IPS-15b (cell line): ENCODE data around the gene DUS2.

Source experiments
- H3K27me3 ChIP-seq: one replicate; pipeline ENCODE4 v1.6.1; 2013; ENCODE audit warnings: low read length; ENCODE audit not compliant: control insufficient read depth, insufficient read depth
- H3K36me3 ChIP-seq: one replicate; pipeline ENCODE4 v1.6.1; 2013; ENCODE audit warnings: low read length; ENCODE audit not compliant: control insufficient read depth, insufficient read depth
- H3K4me1 ChIP-seq: one replicate; pipeline ENCODE4 v1.6.1; 2013; ENCODE audit warnings: mild to moderate bottlenecking, low read length; ENCODE audit not compliant: control insufficient read depth, insufficient read depth
- H3K4me3 ChIP-seq: one replicate; pipeline ENCODE4 v1.5.1; 2013; ENCODE audit warnings: low read depth, low read length
- H3K9ac ChIP-seq: one replicate; pipeline ENCODE4 v1.6.1; 2013; ENCODE audit warnings: low read depth, mild to moderate bottlenecking, low read length
- H3K9me3 ChIP-seq: one replicate; pipeline ENCODE4 v1.6.1; 2013; ENCODE audit warnings: mild to moderate bottlenecking, low read length; ENCODE audit not compliant: control insufficient read depth, insufficient read depth

Gene DUS2

DNA sequence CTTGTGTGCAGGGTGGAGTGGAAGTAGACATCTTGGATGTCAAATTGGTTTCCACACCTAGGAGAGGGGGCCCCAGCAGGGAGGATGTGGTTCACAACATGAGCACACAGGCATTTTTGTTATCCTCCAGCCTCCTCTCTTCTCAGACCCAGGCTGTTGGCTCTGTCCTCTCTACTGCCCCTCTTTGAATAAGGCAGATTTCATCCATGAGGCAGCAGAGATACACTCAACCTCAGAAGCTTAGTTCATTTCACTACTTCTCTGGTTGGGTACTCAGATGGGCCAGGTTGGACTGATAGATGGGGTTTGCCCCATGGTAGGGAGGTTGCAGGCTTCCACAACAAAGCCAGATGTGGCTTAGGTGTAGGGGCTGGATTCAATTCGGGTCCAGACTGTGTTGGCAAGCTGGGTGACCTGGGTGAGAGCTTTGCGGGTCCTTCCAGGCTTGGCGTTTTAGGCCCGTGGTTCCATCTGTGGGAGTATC lies 39.9 kb downstream of the DUS2 start:
- no peaks in the 10 kb centered on the region for H3K27me3 ChIP-seq
- H3K4me1 ChIP-seq = no peaks in the 10 kb centered on the region
- peaks cover 3% of the 10 kb centered on the region for H3K36me3 ChIP-seq
- H3K9ac ChIP-seq = no peak overlapping the region
- H3K4me3 ChIP-seq = no peak overlapping the region
- H3K9me3 ChIP-seq = no peaks in the 10 kb centered on the region

DNA sequence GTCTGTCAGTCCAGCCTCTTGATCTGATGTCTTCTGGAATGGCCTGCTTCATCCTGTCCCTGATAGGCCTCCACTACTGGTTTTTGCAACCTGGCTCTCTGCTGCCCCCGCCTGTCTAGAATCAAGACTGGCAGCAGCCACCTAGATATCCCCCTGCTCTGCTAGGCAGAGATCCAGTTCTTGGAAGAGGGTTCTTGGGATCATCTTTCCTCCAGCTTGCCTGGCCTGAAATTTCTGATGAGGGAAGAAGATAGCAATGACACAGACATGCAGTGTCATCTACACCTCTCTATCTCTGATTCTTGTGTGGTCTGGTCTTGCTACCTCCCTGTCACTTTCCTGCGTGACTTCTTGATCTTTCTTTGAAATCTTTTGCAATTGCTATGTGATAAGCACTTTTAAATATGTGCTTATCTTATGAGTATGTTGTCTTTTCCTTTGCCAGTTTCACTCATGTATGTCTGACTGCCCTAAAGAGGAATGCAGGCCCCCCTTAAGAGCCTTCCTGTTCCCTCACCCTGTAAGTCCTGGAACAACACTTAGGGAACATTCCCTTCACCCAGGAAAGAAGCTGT lies 41.8 kb downstream of the DUS2 start:
- H3K27me3 ChIP-seq = no peaks in the 10 kb centered on the region
- H3K4me1 ChIP-seq = no peaks in the 10 kb centered on the region
- no peaks in the 10 kb centered on the region for H3K9me3 ChIP-seq
- H3K36me3 ChIP-seq = peaks cover 4% of the 10 kb centered on the region
- no peak overlapping the region for H3K9ac ChIP-seq
- H3K4me3 ChIP-seq = no peak overlapping the region

DNA sequence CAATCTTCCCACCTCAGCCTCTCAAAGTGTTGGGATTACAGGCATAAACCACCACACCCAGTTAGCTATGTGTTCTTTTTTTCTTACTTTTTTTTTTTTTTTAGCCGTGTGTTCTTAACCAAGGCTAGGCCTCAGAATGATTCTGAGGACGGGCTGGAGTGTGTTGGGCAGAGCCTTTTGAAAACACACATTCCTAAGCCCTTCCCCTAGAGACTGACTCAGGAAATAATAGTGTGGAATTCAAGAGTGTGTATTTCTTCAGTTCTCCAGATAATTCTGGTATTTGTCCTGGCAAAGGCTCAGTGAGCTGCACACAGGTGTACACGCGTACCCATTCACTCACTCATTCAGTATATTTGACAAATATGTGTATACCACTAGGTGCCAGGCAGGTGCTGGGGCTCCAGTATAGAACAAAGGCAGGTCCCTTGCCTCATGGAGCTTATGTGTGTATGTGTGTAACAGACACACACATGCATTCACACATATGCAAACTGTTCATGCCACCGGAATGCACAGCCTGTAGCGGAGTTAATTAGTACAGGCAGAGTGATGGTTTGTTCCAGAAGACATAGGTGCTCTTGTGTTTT lies 42.7 kb downstream of the DUS2 start:
- H3K9me3 ChIP-seq = no peaks in the 10 kb centered on the region
- no peaks in the 10 kb centered on the region for H3K4me1 ChIP-seq
- no peak overlapping the region for H3K4me3 ChIP-seq
- H3K27me3 ChIP-seq = no peaks in the 10 kb centered on the region
- H3K9ac ChIP-seq = no peak overlapping the region
- H3K36me3 ChIP-seq = peaks cover 11% of the 10 kb centered on the region

DNA sequence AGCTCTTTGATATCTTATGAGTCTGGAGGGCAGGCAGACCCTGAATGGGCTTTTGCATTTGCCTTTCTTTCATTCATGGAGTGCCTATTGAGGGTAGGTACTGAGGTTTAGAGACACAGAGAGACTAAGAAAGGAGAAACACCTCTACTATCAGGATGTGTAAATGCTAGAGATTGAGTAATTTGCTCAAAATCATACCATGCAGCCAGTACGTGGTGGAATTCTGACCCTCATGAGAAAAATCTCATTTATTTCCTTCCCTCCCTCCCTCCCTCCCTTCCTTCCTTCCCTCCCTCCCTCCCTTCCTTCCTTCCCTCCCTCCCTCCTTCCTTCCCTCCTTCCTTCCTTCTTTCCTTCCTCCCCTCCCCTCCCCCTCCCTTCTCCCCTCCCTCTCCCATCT lies 43.7 kb downstream of the DUS2 start:
- Histone ChIP-seq H3K36me3 (peaks cover 16% of the 10 kb centered on the region), H3K4me1 (no peaks in the 10 kb centered on the region), H3K9ac (no peak overlapping the region), H3K4me3 (no peak overlapping the region), H3K9me3 (no peaks in the 10 kb centered on the region), H3K27me3 (no peaks in the 10 kb centered on the region)

DNA sequence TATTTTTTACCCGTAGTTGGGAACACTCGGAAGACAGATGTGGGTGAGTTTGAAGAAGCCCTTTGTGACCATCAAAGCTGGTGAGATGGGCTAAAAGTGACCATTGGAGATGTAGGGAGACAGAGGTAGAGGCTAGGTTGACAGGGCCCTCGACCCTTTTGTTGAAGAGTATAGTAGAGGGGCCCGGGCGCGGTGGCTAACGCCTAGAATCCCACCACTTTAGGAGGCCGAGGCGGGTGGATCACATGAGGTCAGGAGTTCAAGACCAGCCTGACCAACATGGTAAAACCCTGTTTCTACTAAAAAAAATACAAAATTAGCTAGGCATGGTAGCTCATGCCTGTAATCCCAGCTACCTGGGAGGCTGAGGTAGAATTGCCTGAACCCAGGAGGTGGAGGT lies 45.8 kb downstream of the DUS2 start:
- no peaks in the 10 kb centered on the region for H3K27me3 ChIP-seq
- H3K4me1 ChIP-seq = no peaks in the 10 kb centered on the region
- peaks cover 27% of the 10 kb centered on the region for H3K36me3 ChIP-seq
- no peak overlapping the region for H3K4me3 ChIP-seq
- no peaks in the 10 kb centered on the region for H3K9me3 ChIP-seq
- no peak overlapping the region for H3K9ac ChIP-seq

DNA sequence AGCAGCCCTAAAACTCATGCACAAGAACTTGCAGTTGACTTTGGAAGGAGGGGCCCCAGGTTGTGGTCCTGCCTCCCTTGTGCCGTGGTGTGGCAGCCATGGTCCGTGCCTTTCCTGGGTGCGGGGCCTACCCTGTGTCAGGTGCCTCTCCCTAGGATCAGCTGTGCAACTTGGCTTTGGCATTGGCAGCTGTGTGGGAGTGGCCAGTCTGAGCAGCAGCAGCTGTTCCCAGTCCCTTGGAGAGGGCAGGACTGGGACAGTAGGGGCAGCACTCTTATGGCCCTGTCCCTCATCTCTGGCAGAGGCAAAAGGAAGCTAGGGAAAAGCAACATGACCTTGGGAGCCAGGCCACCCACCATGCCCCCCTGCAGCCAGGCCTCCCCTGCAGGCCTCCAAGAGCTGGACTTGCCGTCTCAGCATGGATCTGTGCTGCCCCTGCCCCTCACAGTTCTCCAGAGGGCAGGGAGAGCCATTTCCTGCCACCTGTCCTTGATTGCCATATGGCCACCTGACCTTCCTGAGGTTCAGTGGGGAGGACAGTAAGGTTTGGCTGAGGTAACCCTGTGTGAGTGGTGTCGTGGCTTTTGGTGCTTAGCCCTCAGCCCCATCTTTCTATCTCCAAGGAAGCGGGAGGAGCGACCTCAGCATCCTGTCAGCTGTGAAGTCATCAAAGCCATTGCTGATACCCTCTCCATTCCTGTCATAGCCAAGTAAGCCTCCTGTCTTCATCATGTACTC lies 46.6 kb downstream of the DUS2 start:
- H3K4me1 ChIP-seq = no peaks in the 10 kb centered on the region

DNA sequence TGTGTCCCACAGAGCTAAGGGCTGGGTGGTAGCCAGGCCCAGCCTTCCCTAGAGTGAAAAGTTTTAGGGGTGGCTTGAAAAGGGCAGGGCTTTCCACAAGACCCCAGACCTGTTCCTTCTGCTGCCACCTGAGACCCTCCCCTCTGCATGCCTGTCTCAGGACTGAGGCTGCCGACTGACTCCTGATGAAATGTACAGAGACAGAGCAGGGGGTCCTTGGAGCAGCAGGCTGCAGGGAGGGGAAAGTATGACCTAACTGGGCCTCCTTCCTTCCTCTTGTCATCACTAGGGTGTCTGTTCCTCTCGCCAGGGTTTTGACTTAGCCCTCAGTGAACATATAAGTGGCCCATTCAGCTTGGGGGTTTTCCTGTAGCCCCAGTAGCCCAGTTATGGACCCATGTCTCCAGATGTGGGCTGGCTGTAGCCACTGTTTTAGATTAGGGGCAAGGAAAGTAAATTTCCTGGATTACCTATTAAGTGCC lies 47.2 kb downstream of the DUS2 start:
- H3K4me3 ChIP-seq = no peak overlapping the region
- no peaks in the 10 kb centered on the region for H3K9me3 ChIP-seq
- H3K4me1 ChIP-seq = no peaks in the 10 kb centered on the region
- peaks cover 37% of the 10 kb centered on the region for H3K36me3 ChIP-seq
- no peaks in the 10 kb centered on the region for H3K27me3 ChIP-seq
- H3K9ac ChIP-seq = no peak overlapping the region

More for the DNA sequence above, 46.6 kb downstream of the DUS2 start:
- Histone ChIP-seq H3K27me3 (no peaks in the 10 kb centered on the region), H3K36me3 (peaks cover 31% of the 10 kb centered on the region), H3K9me3 (no peaks in the 10 kb centered on the region), H3K9ac (no peak overlapping the region), H3K4me3 (no peak overlapping the region)

DNA sequence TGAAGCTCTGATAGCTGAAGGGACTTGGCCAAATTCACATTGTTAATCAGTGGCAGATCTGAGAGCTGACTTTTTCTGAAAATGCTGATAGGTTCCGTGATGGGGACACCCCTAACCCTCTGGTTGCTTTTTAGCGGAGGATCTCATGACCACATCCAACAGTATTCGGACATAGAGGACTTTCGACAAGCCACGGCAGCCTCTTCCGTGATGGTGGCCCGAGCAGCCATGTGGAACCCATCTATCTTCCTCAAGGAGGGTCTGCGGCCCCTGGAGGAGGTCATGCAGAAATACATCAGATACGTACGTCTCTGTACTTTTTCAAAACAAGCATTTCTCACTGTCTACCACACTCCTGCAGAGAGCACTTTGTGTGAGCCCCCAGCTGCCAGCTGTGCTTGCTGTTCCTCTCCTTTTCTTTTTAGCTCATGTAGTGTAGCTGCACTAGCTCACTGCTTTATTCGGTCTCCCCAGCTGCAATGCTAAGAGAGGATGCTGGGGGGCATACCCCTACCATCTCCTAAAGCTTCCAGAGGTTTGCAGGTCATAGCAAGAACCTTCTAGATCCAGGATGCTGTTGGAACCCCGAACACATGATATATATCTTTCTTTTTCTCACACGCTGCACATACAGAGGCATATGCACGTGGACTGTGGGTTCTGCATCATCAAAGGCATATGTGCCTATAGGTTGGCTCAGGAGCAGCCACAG lies 47.9 kb downstream of the DUS2 start:
- Histone ChIP-seq H3K4me3 (no peak overlapping the region), H3K9me3 (no peaks in the 10 kb centered on the region), H3K9ac (no peak overlapping the region), H3K27me3 (no peaks in the 10 kb centered on the region), H3K36me3 (peaks cover 42% of the 10 kb centered on the region), H3K4me1 (no peaks in the 10 kb centered on the region)

DNA sequence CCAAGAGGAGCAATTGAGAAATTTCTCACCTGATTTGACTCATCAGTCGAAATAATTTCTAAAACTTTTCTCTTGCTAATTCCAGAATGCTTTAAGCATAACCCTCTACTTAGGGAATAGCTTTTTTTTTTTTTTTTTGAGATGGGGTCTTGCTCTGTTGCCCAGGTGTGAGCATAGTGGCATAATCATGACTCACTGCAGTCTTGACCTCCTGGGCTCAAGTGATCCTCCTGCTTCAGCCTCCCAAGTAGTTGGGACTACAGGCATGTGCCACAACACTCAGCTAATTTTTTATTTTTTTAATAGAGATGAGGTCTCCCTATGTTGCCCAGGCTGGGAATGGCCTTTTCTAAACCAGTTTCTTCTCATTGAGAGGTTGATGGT lies 48.4 kb downstream of the DUS2 start:
- no peak overlapping the region for H3K4me3 ChIP-seq
- H3K9me3 ChIP-seq = no peaks in the 10 kb centered on the region
- H3K9ac ChIP-seq = no peak overlapping the region
- H3K36me3 ChIP-seq = peaks cover 45% of the 10 kb centered on the region
- H3K27me3 ChIP-seq = no peaks in the 10 kb centered on the region
- no peaks in the 10 kb centered on the region for H3K4me1 ChIP-seq

DNA sequence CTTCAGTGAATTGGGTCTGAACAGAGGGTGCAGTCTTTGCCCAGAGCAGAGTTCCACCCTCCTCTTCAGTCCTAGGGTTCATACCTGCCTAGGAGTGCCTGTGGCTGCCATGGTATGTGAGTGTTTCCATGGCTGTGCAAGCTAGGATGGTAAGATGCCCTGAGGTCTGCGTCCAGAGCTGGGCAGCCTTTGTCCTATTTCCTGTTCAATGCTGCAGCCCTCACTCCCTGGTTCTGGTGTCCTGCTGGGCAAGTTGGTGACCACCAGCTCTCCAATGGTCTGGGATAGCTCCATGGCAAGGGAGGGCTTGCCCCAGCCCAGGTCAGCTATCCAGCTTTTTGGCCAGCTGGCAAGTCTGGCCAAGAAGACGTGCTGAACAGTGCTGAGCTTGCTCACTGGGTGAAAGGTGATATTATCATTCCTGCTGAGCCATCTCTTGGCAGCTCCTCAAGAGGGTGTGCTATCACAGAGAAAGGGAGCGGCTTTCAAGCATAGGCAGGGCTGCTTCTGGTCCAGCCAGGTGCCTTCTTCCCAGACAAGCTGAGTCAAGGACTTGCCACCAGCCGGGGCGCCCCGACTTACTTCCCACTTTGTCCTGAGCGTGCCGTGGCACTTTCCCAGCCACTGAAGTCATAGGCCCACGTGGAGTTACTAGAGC lies 49.1 kb downstream of the DUS2 start:
- peaks cover 46% of the 10 kb centered on the region for H3K36me3 ChIP-seq
- no peaks in the 10 kb centered on the region for H3K4me1 ChIP-seq
- no peak overlapping the region for H3K4me3 ChIP-seq
- no peaks in the 10 kb centered on the region for H3K9me3 ChIP-seq
- no peak overlapping the region for H3K9ac ChIP-seq
- no peaks in the 10 kb centered on the region for H3K27me3 ChIP-seq
